Astrocyte of the cerebellum (primary cell): ENCODE results near the gene RAD51B.

Experiments
- DNase-seq: peaks from one replicate; pipeline ENCODE4 v3.0.0-alpha.2; 2011; ENCODE audit warnings: low read depth
- H3K4me3 ChIP-seq: 2 replicates; pipeline ENCODE4 v1.5.1; 2011; ENCODE audit warnings: mild to moderate bottlenecking, low read depth, low read length, moderate library complexity
- in situ Hi-C: cut with HindIII; loops from 2 replicates; pipeline ENCODE4 v1.10.0; 2017; ENCODE audit warnings: low sequenced_read_pairs
- TF ChIP-seq, protein P1 (sequence below): IDR thresholded peaks from 2 replicates; pipeline ENCODE4 v1.5.1; 2012; ENCODE audit warnings: low read length, low read depth, moderate library complexity, mild to moderate bottlenecking; ENCODE audit errors: missing control alignments

Gene RAD51B

DNA sequence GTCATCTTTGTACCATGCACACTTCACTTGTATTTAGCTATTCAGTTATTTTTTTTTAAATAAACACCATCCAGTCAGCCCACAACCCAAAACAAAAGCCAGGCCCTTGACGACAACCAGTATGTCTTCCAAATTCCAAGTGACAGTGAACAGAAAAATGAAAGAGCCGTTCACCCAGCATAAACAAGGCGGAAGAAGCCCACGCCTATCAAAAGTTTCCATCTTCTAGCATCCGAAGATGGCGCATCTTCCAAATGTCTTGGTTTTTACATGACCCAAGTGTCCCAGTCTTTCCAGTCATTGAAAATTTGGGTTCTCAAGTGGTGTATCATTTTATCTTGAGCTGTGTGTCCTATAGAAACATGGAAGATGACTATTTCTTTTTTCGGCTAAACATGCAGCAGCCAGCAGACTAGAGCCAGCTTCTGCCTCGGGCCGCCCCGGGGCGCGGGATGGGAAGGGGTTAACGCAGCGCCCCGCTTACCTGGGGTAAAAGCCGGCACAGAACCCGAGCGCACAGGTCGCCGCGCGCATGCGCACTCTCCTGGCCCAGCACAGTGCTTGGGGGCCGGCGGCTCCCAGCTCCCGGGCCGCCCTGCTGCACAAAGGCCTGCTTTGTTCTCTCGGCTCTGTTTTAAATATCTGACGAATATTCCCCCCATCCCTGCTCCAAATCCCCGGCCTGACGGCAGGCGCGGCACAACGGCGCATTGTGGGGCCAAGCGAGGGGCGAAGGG lies 808.5 kb downstream of the RAD51B start:
- no peak for DNase-seq
- TF ChIP-seq, protein P1, sequence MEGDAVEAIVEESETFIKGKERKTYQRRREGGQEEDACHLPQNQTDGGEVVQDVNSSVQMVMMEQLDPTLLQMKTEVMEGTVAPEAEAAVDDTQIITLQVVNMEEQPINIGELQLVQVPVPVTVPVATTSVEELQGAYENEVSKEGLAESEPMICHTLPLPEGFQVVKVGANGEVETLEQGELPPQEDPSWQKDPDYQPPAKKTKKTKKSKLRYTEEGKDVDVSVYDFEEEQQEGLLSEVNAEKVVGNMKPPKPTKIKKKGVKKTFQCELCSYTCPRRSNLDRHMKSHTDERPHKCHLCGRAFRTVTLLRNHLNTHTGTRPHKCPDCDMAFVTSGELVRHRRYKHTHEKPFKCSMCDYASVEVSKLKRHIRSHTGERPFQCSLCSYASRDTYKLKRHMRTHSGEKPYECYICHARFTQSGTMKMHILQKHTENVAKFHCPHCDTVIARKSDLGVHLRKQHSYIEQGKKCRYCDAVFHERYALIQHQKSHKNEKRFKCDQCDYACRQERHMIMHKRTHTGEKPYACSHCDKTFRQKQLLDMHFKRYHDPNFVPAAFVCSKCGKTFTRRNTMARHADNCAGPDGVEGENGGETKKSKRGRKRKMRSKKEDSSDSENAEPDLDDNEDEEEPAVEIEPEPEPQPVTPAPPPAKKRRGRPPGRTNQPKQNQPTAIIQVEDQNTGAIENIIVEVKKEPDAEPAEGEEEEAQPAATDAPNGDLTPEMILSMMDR: no peak
- in situ Hi-C loops: no loop called here
- no peak overlapping the region for H3K4me3 ChIP-seq

GRCh38 chr14:68628605-68629310 lies 809.2 kb downstream of the RAD51B start:
- DNase-seq: no peak
- TF ChIP-seq, protein P1: no peak
- in situ Hi-C loops: no loop called here
- H3K4me3 ChIP-seq: no peak overlapping the region

DNA sequence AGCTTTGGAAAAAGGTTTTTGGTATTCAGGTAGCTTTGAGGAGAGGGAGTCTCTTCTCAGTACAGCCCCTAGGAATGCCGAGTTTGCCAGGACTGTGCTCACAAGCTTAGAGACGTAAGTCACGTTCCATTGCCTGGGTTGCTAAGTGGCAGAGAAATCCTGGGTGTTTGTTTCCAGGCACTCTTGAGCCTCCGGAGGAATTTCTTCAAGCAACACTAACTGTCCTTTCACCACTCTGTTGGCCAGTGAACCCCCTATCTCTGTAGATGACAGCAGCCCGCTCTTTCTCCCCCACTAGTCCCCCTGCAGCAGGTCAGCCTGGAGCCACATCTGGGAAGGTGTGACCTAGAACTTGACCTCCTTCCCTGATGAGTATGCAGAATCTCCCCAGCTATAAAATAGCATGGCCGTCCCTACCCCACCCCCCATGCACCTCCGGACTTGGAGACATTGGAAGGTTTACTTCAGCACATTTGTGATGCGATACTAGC lies 810.5 kb downstream of the RAD51B start:
- TF ChIP-seq, protein P1: no peak
- no peak overlapping the region for H3K4me3 ChIP-seq
- in situ Hi-C loops: no loop called here
- DNase-seq: no peak

- no peak for DNase-seq
- in situ Hi-C loops: no loop called here
- H3K4me3 ChIP-seq: no peak overlapping the region
- TF ChIP-seq, protein P1: no peak
These were observed 811.2 kb downstream of the RAD51B start for GRCh38 chr14:68630611-68631393.

GRCh38 chr14:68631394-68632053 lies 811.9 kb downstream of the RAD51B start:
- in situ Hi-C loops: no loop called here
- no peak for DNase-seq
- H3K4me3 ChIP-seq: no peak overlapping the region
- TF ChIP-seq, protein P1: no peak
